GM18909 (cell line): Measurements from ENCODE around the gene ZNF682.
"Not testable (repeated sequence)": the region's sequence is repeated elsewhere in the genome, so short reads cannot be mapped to it uniquely, and the experiment has no call there.

ENCODE experiments used
- ATAC-seq: cut with Tn5 transposase; IDR thresholded peaks from one replicate; pipeline ENCODE4 v1.9.1; 2021; ENCODE audit warnings: mild to moderate bottlenecking; ENCODE audit not compliant: unreplicated experiment, poor library complexity

The ZNF682 gene

DNA sequence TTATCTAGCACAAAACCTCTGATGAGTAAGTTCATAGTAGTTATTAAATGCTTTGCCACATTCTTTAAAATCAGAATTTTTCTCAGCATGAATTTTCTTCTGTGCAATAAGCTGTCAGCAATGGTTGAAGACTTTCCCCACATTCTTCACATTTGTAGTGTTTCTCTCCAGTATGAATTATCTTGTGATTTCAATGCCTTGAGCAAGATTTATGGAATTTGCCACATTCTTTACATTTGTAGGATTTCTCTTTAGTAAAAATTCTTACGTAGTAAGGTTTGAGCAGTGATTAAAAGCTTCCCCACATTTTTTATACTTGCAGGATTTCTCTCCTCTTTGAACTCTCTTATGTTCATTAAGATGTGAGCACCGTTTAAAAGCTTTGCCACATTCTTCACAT lies 33.6 kb downstream of the ZNF682 start:
- no peak for ATAC-seq

DNA sequence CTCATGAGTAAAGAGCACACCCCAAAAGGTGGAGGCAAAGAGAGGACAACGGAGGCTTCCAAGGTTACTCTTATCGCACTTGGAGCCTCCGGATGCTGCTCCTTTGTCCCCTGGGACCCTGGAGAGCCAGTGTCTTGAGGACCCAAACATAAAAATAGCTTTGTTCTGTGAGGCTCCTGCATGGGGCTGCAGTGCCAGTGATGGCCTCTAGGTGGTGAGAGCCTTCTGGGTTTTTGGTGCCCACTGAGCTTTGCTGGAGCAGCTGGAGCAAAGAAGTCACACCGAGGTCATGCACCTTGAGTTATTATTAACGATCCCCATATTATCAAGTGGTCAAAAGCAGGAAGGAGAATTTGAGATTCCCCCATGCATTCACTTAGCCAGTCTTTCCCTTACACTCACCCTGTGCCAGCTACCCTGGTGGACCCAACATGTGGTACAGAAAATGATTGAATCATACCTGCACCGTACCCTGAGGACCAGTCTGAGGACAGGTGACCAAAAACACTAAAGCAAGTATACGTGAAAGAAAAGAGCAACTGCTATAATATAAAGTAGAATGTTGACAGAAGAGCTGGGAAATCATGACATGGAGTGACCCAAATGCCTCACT lies 41.5 kb downstream of the ZNF682 start:
- ATAC-seq = no peak

DNA sequence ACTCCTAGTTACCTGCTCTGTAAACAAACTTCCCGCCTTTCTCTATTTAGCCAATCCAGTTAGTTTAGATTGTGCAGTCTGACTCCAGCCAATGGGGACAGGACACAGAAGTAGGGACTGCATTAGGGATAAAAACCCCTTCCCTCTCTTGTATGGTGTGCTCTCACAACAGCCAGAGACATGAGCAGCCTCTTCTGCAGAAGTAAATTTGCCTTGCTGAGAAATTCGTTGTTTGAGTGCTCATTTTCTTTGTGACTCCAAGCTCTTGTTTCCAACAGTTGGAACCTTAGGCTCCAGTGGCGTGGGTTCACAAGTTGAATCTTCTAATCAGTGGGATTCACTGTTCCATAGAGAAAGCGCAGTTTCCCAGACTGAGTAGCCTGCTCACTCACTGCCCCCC lies 72.4 kb downstream of the ZNF682 start:
- no peak for ATAC-seq

DNA sequence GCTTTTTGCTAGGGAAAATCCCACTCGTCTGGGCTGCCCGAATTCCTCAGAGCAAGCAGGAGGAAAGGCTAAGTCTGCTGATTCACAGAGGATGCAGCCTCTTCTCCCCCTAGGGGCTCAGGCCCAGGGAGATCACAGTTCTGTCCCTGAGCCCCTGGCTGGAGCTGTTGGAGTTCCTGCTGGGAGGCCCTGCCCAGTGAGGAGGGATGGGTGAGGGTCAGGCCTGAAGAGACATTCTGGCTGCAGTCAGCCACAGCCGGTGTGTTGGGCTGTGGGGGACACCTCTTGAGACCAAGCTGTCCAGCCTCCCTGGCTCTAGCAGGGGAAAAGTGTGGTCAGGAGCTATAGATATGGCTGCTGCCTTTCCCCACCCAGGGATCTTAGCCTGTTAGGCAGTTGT lies 73.2 kb downstream of the ZNF682 start:
- not testable (repeated sequence) for ATAC-seq

- ATAC-seq = no peak
These were observed 74.9 kb downstream of the ZNF682 start for GRCh38 chr19:19964416-19964815.

GRCh38 chr19:19959151-19959799 lies 80.0 kb downstream of the ZNF682 start:
- not testable (repeated sequence) for ATAC-seq

DNA sequence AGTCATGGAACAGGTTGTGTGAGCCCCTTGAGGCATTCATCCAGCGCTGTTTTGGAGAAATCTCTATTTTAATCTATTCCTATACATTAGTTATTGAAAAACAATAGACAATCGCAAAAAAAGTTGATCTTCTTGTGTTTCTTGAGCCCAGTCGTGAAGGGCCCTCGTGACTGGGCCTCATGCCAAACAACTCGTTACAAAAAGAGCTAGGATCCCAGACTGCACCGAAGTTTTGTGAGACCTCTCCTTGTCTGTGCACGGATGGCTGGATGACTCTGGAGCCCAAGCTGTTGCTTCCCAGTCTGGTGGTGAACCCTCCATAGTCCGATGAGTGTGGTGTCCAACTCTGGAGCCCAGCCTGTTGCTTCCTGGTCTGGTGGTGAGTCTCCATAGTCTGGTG lies 81.5 kb downstream of the ZNF682 start:
- ATAC-seq = not testable (repeated sequence)

GRCh38 chr19:19956434-19957075 lies 82.8 kb downstream of the ZNF682 start:
- no peak for ATAC-seq

DNA sequence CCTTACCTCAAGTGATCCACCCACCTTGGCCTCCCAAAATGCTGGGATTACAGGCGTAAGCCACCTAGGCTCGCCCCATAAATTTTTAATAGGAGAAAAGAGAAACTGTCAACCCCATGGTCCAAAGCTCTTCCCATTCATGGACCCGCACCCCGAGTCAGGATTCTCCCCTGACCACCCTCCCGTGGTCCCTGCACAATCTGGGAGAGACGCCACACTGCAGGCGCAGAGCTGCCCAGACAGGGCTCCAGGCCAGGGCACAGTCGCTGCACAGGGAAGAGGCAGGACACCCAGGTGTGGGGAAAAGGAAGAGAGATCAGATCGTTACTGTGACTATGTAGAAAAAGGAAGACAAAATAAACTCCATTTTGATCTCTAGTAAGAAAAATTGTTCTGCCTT lies 84.1 kb downstream of the ZNF682 start:
- no peak for ATAC-seq
